Loucy (cell line): Measurements from ENCODE around the gene SLC16A13.
"Not testable (repeated sequence)": the region's sequence is repeated elsewhere in the genome, so short reads cannot be mapped to it uniquely, and the experiment has no call there.

ENCODE experiments used
- H2AFZ ChIP-seq: fragments of 200-600 bp; sonication (generic); 2 replicates; pipeline ENCODE4 v1.6.0; 2016; ENCODE audit warnings: antibody characterized with exemption, mild to moderate bottlenecking, low read length, moderate library complexity
- H3F3A ChIP-seq: fragments of 200-600 bp; 2 replicates; pipeline ENCODE4 v1.6.0; 2016; ENCODE audit warnings: antibody characterized with exemption, low read depth, mild to moderate bottlenecking
- H3K27me3 ChIP-seq: fragments of 200-600 bp; sonication (generic); 2 replicates; pipeline ENCODE4 v1.6.1; 2014; ENCODE audit warnings: low read length, mild to moderate bottlenecking; ENCODE audit not compliant: insufficient read depth, poor library complexity, severe bottlenecking
- H3K36me3 ChIP-seq: fragments of 200-600 bp; sonication (generic); 2 replicates; pipeline ENCODE4 v1.6.1; 2016; ENCODE audit warnings: low read length; ENCODE audit not compliant: insufficient read depth
- H3K4me1 ChIP-seq: fragments of 200-600 bp; sonication (generic); 2 replicates; pipeline ENCODE4 v1.5.1; 2014; ENCODE audit warnings: low read length, mild to moderate bottlenecking; ENCODE audit not compliant: insufficient read depth, poor library complexity, severe bottlenecking
- H3K4me2 ChIP-seq: fragments of 200-600 bp; sonication (generic); 2 replicates; pipeline ENCODE4 v1.6.0; 2014; ENCODE audit warnings: antibody characterized with exemption, low read length, low read depth, mild to moderate bottlenecking; ENCODE audit not compliant: poor library complexity, severe bottlenecking
- H3K4me3 ChIP-seq: fragments of 200-600 bp; sonication (generic); 2 replicates; pipeline ENCODE4 v1.5.1; 2014; ENCODE audit warnings: low read length, mild to moderate bottlenecking, mixed read lengths; ENCODE audit not compliant: poor library complexity, severe bottlenecking
- H3K79me2 ChIP-seq: fragments of 200-600 bp; sonication (generic); 2 replicates; pipeline ENCODE4 v1.6.1; 2014; ENCODE audit warnings: low read length; ENCODE audit not compliant: insufficient read depth
- H3K9ac ChIP-seq: fragments of 200-600 bp; sonication (generic); 2 replicates; pipeline ENCODE4 v1.6.0; 2014; ENCODE audit warnings: mild to moderate bottlenecking, low read depth, low read length, moderate library complexity; ENCODE audit not compliant: poor library complexity, severe bottlenecking
- H3K9me2 ChIP-seq: fragments of 200-600 bp; sonication (generic); replicated peaks from 2 replicates; pipeline ENCODE4 v1.6.1; 2016; ENCODE audit warnings: low read depth, low read length, mixed read lengths
- H3K9me3 ChIP-seq: fragments of 200-600 bp; sonication (generic); 2 replicates; pipeline ENCODE4 v1.6.1; 2014; ENCODE audit warnings: mild to moderate bottlenecking, antibody characterized with exemption, low read length, low read depth; ENCODE audit not compliant: insufficient read depth
- H4K20me1 ChIP-seq: fragments of 200-600 bp; sonication (generic); 2 replicates; pipeline ENCODE4 v1.6.0; 2014; ENCODE audit warnings: antibody characterized with exemption, low read length, mild to moderate bottlenecking; ENCODE audit not compliant: insufficient read depth, poor library complexity, severe bottlenecking
- CTCF ChIP-seq: fragments of 200-600 bp; sonication (generic); conservative IDR thresholded peaks from 2 replicates; pipeline ENCODE4 v1.5.1; 2014; ENCODE audit warnings: mild to moderate bottlenecking, antibody characterized with exemption, low read length
- EZH2phosphoT487 ChIP-seq: fragments of 200-600 bp; IDR thresholded peaks from 2 replicates; pipeline ENCODE4 v1.6.1; 2018; ENCODE audit warnings: antibody characterized with exemption, mild to moderate bottlenecking, moderate library complexity, borderline replicate concordance

Gene SLC16A13

GRCh38 chr17:7047566-7047965 lies 11.8 kb downstream of the SLC16A13 start:
- no peak overlapping the region for H3K4me3 ChIP-seq
- no peak overlapping the region for H3K4me2 ChIP-seq
- H3K27me3 ChIP-seq, result no peaks in the 10 kb centered on the region

GRCh38 chr17:7048968-7049367 lies 13.2 kb downstream of the SLC16A13 start:
- H3K9ac ChIP-seq, result no peak overlapping the region

More at GRCh38 chr17:7047566-7047965, 11.8 kb downstream of the SLC16A13 start:
- H3K4me1 ChIP-seq, result peaks cover 11% of the 10 kb centered on the region
- no peaks in the 10 kb centered on the region for H4K20me1 ChIP-seq
- H3K79me2 ChIP-seq, result no peaks in the 10 kb centered on the region
- H2AFZ ChIP-seq, result no peak overlapping the region
- TF ChIP-seq EZH2phosphoT487, result no peak
- TF ChIP-seq CTCF, result no peak
- no peaks in the 10 kb centered on the region for H3K9me2 ChIP-seq
- no peaks in the 10 kb centered on the region for H3F3A ChIP-seq
- no peak overlapping the region for H3K9ac ChIP-seq
- H3K9me3 ChIP-seq, result no peaks in the 10 kb centered on the region
- no peaks in the 10 kb centered on the region for H3K36me3 ChIP-seq

GRCh38 chr17:7050583-7050982 lies 14.8 kb downstream of the SLC16A13 start:
- H3K36me3 ChIP-seq, result not testable (repeated sequence)

More at GRCh38 chr17:7048968-7049367, 13.2 kb downstream of the SLC16A13 start:
- Histone ChIP-seq H3K4me3 (no peak overlapping the region), H3K4me1 (peaks cover 11% of the 10 kb centered on the region), H4K20me1 (no peaks in the 10 kb centered on the region), H3K9me3 (no peaks in the 10 kb centered on the region), H3F3A (no peaks in the 10 kb centered on the region), H3K79me2 (no peaks in the 10 kb centered on the region), H3K9me2 (no peaks in the 10 kb centered on the region), H3K36me3 (no peaks in the 10 kb centered on the region), H2AFZ (no peak overlapping the region), H3K27me3 (no peaks in the 10 kb centered on the region), H3K4me2 (no peak overlapping the region)
- no peak for TF ChIP-seq EZH2phosphoT487
- no peak for TF ChIP-seq CTCF

GRCh38 chr17:7056386-7056785 lies 20.6 kb downstream of the SLC16A13 start:
- Histone ChIP-seq H4K20me1 (no peaks in the 10 kb centered on the region), H2AFZ (0 out of 2 replicates have a peak overlapping the region, but pooled peaks have one; percentile 23), H3K4me3 (no peak overlapping the region), H3K27me3 (no peaks in the 10 kb centered on the region), H3K4me2 (no peak overlapping the region), H3K9me2 (no peaks in the 10 kb centered on the region), H3K9me3 (no peaks in the 10 kb centered on the region), H3K4me1 (no peaks in the 10 kb centered on the region), H3K9ac (no peak overlapping the region), H3K36me3 (no peaks in the 10 kb centered on the region), H3K79me2 (no peaks in the 10 kb centered on the region), H3F3A (no peaks in the 10 kb centered on the region)
- TF ChIP-seq EZH2phosphoT487, result no peak
- TF ChIP-seq CTCF, result no peak

More at GRCh38 chr17:7050583-7050982, 14.8 kb downstream of the SLC16A13 start:
- H4K20me1 ChIP-seq, H3K9me2 ChIP-seq, H3K9me3 ChIP-seq, H2AFZ ChIP-seq, H3K4me2 ChIP-seq, H3K4me3 ChIP-seq, H3K79me2 ChIP-seq, H3K9ac ChIP-seq, H3F3A ChIP-seq, H3K27me3 ChIP-seq: not testable (repeated sequence)
- peaks cover 11% of the 10 kb centered on the region for H3K4me1 ChIP-seq
